ENCODE measurements around the gene IQCN. TPM values are rescaled to one million over a fixed set of nuclear protein-coding genes. Genes with fewer than 3 reads are reported as not detected.

The IQCN gene
- total and polyA plus RNA-seq, 12 donors = 0.17 to 7.8 (median 0.96) TPM

DNA sequence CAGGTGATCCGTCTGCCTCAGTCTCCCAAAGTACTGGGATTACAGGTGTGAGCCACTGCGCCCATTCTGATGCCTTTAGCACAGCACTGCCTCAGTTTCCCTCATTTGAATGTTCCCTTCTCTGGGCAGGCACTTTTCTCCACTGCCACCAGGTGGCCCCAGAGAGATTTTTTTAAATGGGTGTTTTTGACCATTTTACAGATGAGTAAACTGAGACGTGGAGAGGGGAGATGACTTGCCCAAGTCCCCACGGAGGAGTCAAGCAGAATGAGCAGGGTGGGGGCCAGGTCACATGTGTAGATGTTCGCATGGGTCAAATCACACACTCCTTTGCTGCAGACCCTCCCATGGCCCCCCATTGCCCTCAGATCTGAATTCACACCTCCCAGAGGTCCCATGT, 44.8 kb downstream of the IQCN start:
- Histone ChIP-seq H3K9me3 (peaks cover 0 to 13% (median 6%) of the 10 kb centered on the region in 11 donors), H3K4me1 (peaks cover 17 to 41% (median 34%) of the 10 kb centered on the region in 9 donors), H3K27ac (no peak overlapping the region), H3K27me3 (peaks cover 13 to 91% (median 75%) of the 10 kb centered on the region in 7 donors), H3K36me3 (no peaks in the 10 kb centered on the region), H3K4me3 (no peak overlapping the region)
- ATAC-seq (no peak), DNase-seq (no peak)
- TF ChIP-seq CTCF (IDR thresholded peaks at IDR 0.05) = peak in 7 of 9 donors; percentile 10 to 51 (median 32)
- 69 to 78% methylated on average over 5 of the region's 5 CpGs for WGBS, 2 donors
- intact Hi-C loops (cut with DNase I) = no loop called here

GRCh38 chr19:18227781-18228271, 46.4 kb downstream of the IQCN start:
- peaks cover 0 to 2% (median 0%) of the 10 kb centered on the region in 11 donors for H3K9me3 ChIP-seq
- no peak for DNase-seq
- no peaks in the 10 kb centered on the region for H3K36me3 ChIP-seq
- ATAC-seq = peak in 1 of 8 donors; percentile 17
- no peak overlapping the region for H3K4me3 ChIP-seq
- peak overlapping the region in 2 of 10 donors; percentile 14 to 34 for H3K27ac ChIP-seq
- intact Hi-C loops (cut with DNase I) = loop anchor here in 1 of 10 donors (2.0 kb wide), 1 partner anchor 23 kb away; the partner anchor contains the start of gene RAB3A
- peaks cover 9 to 75% (median 61%) of the 10 kb centered on the region in 7 donors for H3K27me3 ChIP-seq
- 35 to 37% methylated on average over 6 of the region's 6 CpGs for WGBS, 2 donors
- TF ChIP-seq CTCF (IDR thresholded peaks at IDR 0.05) = no peak
- peaks cover 17 to 49% (median 40%) of the 10 kb centered on the region in 9 donors for H3K4me1 ChIP-seq

DNA sequence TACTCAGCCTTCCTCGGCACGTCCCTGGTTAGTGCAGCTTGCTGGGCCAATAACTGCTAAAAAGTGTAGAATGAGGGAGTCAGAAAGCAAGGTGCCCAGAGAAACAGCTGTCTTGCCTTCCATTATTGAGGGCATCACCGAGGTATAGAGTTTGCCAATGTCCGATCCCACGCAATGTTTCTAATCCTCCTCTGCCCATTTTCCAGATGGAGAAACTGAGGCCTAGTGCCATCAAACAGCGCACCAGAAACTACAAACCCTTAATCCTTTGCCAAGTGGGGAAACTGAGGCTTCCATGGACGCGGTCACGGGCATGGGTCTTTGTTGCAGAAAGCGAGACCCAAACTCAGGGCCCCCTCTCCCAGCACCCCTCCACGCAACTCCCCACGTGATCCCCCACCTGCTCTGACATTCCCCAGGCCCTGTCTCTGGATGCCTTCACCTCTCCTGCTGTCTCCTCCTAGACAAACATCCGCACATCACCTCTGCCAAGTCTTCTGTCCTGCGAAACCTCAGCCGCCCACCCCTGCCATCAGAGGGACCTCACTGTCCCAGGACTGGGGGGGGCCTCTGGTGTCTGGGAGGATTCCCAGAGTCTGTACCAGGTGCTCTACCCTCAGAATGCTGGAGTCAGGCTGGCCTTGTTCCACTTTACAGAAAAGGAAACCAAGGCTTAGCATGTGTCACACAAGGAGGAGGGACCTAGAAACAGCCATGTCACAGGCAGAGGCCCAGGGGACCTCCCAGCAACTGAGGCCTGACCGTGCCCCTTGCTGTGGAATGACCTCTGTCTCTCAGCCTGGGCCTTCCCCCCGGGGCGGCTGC, 47.1 kb downstream of the IQCN start:
- H3K27ac ChIP-seq = peak overlapping the region in 2 of 10 donors; percentile 33 to 34
- intact Hi-C loops (cut with DNase I) = loop anchor here in 1 of 10 donors (2.0 kb wide), 1 partner anchor 22 kb away; the partner anchor contains the start of gene RAB3A
- TF ChIP-seq CTCF (IDR thresholded peaks at IDR 0.05) = no peak
- ATAC-seq (no peak), DNase-seq (no peak)
- peaks cover 17 to 49% (median 40%) of the 10 kb centered on the region in 9 donors for H3K4me1 ChIP-seq
- 81% methylated on average over 18 of the region's 18 CpGs for WGBS, 2 donors
- H3K36me3 ChIP-seq = no peaks in the 10 kb centered on the region
- peaks cover 9 to 71% (median 55%) of the 10 kb centered on the region in 7 donors for H3K27me3 ChIP-seq
- no peak overlapping the region for H3K4me3 ChIP-seq
- no peaks in the 10 kb centered on the region for H3K9me3 ChIP-seq

DNA sequence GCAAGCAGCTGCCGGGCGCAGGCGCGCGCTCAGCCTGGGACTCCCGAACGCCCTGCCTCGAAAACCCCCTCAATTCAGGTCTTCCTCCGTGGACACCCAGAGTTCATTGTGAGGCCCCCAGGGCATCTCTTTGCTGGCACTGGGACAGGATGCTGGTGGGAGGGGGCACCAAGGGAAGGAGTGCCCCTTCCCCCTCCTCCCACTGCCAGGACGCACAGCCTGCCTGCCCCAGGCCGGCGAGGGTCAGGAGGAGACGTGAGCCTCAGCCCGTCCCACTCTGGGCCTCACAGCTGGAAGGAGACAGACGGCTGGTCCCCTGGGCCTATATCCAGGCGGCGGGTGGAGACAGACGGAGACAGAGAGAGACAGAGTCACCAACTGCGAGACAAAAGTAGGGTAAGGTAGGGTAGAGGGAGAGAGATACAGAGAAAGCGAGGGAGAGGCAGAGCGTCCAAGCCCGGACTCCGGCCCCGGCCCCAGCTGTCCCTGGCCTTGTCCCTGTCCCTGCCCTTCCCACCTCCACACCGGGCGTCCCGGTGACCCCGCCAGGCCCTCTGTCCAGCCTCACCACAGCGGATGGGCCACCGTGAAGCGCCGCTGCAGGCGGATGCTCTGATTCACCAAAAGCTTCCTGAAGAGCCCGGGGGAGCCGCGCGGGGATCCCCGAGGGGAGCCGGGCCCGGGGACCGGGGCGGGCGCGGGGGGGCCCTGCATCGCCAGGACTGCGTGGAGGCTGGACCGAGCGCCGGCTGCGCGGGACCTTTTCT, 48.4 kb downstream of the IQCN start, which contains the start of gene PDE4C:
PDE4C (minus strand) TSS at position 737 of the 767 bp plus-strand sequence; CDS start at position 714, 23 bp downstream.
- Histone ChIP-seq H3K27ac (peak within 1 kb of the TSS; percentile 50 to 84 (median 71)), H3K9me3 (no peaks in the 10 kb centered on the region), H3K27me3 (peaks cover 9 to 72% (median 60%) of the 10 kb centered on the region in 7 donors), H3K4me3 (peak within 1 kb of the TSS in 9 of 10 donors; percentile 14 to 65 (median 52)), H3K4me1 (peaks cover 14 to 40% (median 30%) of the 10 kb centered on the region in 9 donors), H3K36me3 (no peaks in the 10 kb centered on the region)
- intact Hi-C loops (cut with DNase I) = loop anchor here in 3 of 10 donors (2.0 kb wide), 2 partner anchors 21 to 73 kb away; partner anchors contain the start of genes RAB3A (in 2 of the 3) and PIK3R2 (in 1 of the 3)
- DNase-seq (peak; percentile 57 to 67), ATAC-seq (peak in 6 of 8 donors; percentile 13 to 35 (median 26))
- no peak for TF ChIP-seq CTCF (IDR thresholded peaks at IDR 0.05)
- 4 to 5% methylated on average over 47 to 51 of the region's 51 CpGs for WGBS, 2 donors
